ENCODE data around the gene TTLL7.

GRCh38 chr1:83834621-83835264, 164.2 kb downstream of the TTLL7 start:
- TF ChIP-seq, protein P1, sequence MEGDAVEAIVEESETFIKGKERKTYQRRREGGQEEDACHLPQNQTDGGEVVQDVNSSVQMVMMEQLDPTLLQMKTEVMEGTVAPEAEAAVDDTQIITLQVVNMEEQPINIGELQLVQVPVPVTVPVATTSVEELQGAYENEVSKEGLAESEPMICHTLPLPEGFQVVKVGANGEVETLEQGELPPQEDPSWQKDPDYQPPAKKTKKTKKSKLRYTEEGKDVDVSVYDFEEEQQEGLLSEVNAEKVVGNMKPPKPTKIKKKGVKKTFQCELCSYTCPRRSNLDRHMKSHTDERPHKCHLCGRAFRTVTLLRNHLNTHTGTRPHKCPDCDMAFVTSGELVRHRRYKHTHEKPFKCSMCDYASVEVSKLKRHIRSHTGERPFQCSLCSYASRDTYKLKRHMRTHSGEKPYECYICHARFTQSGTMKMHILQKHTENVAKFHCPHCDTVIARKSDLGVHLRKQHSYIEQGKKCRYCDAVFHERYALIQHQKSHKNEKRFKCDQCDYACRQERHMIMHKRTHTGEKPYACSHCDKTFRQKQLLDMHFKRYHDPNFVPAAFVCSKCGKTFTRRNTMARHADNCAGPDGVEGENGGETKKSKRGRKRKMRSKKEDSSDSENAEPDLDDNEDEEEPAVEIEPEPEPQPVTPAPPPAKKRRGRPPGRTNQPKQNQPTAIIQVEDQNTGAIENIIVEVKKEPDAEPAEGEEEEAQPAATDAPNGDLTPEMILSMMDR (IDR thresholded peaks at IDR 0.05; ENCODE audit: low read length) = no peak
- no peak for TF ChIP-seq EZH2 (IDR thresholded peaks at IDR 0.05; ENCODE audit: borderline replicate concordance, low read length)
